Upper lobe of left lung (tissue), 6 donors: ENCODE results near the gene KIRREL3. TPM values are rescaled to one million over a fixed set of nuclear protein-coding genes. Genes with fewer than 3 reads are reported as not detected.

ENCODE experiments used
- ATAC-seq, 2 donors: fragments of 200-7000 bp; cut with Tn5 transposase; one replicate each; pipeline ENCODE4 v1.9.1; 2022; ENCODE audit warnings: mild to moderate bottlenecking in 2 of 2, moderate library complexity in 2 of 2; ENCODE audit not compliant: low FRiP score in 2 of 2
- DNase-seq, 2 donors: peaks; one replicate each; pipeline ENCODE4 v3.0.0-alpha.2; 2019 to 2020
- H3K27ac ChIP-seq, 4 donors: fragments of 200-600 bp; sonication (generic); one replicate each; pipeline ENCODE4 v1.5.1; 2016 to 2019
- H3K27me3 ChIP-seq, 4 donors: fragments of 200-600 bp; sonication (generic); one replicate each; pipeline ENCODE4 v1.5.1; 2017 to 2019
- H3K36me3 ChIP-seq, 4 donors: fragments of 200-600 bp; sonication (generic); one replicate each; pipeline ENCODE4 v1.5.1; 2016 to 2019
- H3K4me1 ChIP-seq, 4 donors: fragments of 200-600 bp; sonication (generic); one replicate each; pipeline ENCODE4 v1.5.1; 2018 to 2019
- H3K4me3 ChIP-seq, 4 donors: fragments of 200-600 bp; sonication (generic); one replicate each; pipeline ENCODE4 v1.5.1; 2017 to 2019; ENCODE audit warnings: mild to moderate bottlenecking in 2 of 4, moderate library complexity in 1 of 4
- H3K9me3 ChIP-seq, 4 donors: fragments of 200-600 bp; sonication (generic); one replicate each; pipeline ENCODE4 v1.5.1; 2018 to 2019
- CTCF ChIP-seq, 6 experiments: fragments of 450-650 bp in 4 of 6; fragments of 200-600 bp in 2 of 6; sonication (generic) in 2 of 6; IDR thresholded peaks; one replicate each; pipeline ENCODE4 v1.5.1; 2016 to 2019; ENCODE audit warnings: antibody characterized with exemption in 6 of 6
- EP300 ChIP-seq, 4 donors: sonication (generic); formaldehyde crosslinking; IDR thresholded peaks; one replicate each; pipeline ENCODE4 v1.5.1; 2017; ENCODE audit warnings: antibody characterized with exemption in 4 of 4, control low read depth in 2 of 4
- POLR2A ChIP-seq, 4 donors: fragments of 450-650 bp; IDR thresholded peaks; one replicate each; pipeline ENCODE4 v1.5.1; 2016 to 2017; ENCODE audit warnings: antibody characterized with exemption in 4 of 4, mild to moderate bottlenecking in 2 of 4
- POLR2AphosphoS5 ChIP-seq, 2 donors: sonication (generic); formaldehyde crosslinking; IDR thresholded peaks; one replicate each; pipeline ENCODE4 v1.5.1; 2017; ENCODE audit warnings: antibody characterized with exemption in 2 of 2
- WGBS, 2 donors: methylation state at CpG; one replicate each; pipeline ENCODE4 v1.1.5; 2017 to 2018; 5-methylcytosine and 5-hydroxymethylcytosine counted together
- total RNA-seq, 6 donors: library from RNA; depleted of rRNA in 4 of 6; stranded (reverse); fragments of >200 nt in 4 of 6; gene quantifications; one replicate each; pipeline versions ENCODE4 v1.1.0 to v1.2.1, GENCODE V29; 2016 to 2021
- donor health status: DM: no; HTN: no; CAD: no; lungs with moderate emphysema.
- donor health status: DM: no; HTN: yes; CAD: no; lungs with severe emphysema.

Gene KIRREL3
- total RNA-seq, 6 donors from 2014 or later: 0.22 to 0.24 TPM; not detected in 4

- Histone ChIP-seq H3K9me3 (no peaks in the 10 kb centered on the region), H3K4me1 (no peaks in the 10 kb centered on the region), H3K36me3 (no peaks in the 10 kb centered on the region), H3K27ac (no peak overlapping the region), H3K27me3 (no peaks in the 10 kb centered on the region), H3K4me3 (no peak overlapping the region)
- 91 to 92% methylated on average over 4 of the region's 4 CpGs for WGBS, 2 donors
- ATAC-seq (no peak), DNase-seq (no peak)
- TF ChIP-seq POLR2AphosphoS5 (IDR thresholded peaks at IDR 0.05) (no peak), EP300 (IDR thresholded peaks at IDR 0.05) (no peak), CTCF (IDR thresholded peaks at IDR 0.05) (no peak), POLR2A (IDR thresholded peaks at IDR 0.05) (no peak)
Observed at GRCh38 chr11:126938718-126939117, 61.9 kb downstream of the KIRREL3 start.

- Histone ChIP-seq H3K4me3 (no peak overlapping the region), H3K9me3 (no peaks in the 10 kb centered on the region), H3K36me3 (no peaks in the 10 kb centered on the region), H3K27me3 (no peaks in the 10 kb centered on the region), H3K27ac (peak overlapping the region in 2 of 4 donors; percentile 21 to 23), H3K4me1 (peaks cover 0 to 17% (median 4%) of the 10 kb centered on the region in 4 donors)
- TF ChIP-seq POLR2A (IDR thresholded peaks at IDR 0.05) (no peak), EP300 (IDR thresholded peaks at IDR 0.05) (no peak), POLR2AphosphoS5 (IDR thresholded peaks at IDR 0.05) (no peak), CTCF (IDR thresholded peaks at IDR 0.05) (no peak)
- DNase-seq (no peak), ATAC-seq (peak; percentile 15 to 69)
- WGBS, 2 donors: 58 to 65% methylated on average over 4 of the region's 4 CpGs
Observed at GRCh38 chr11:126930091-126930841, 70.3 kb downstream of the KIRREL3 start.

- H3K36me3 ChIP-seq: no peaks in the 10 kb centered on the region
- DNase-seq: peak in 1 of 2 donors; percentile 32
- no peaks in the 10 kb centered on the region for H3K9me3 ChIP-seq
- WGBS, 2 donors: 57 to 72% methylated on average over 10 of the region's 10 CpGs
- TF ChIP-seq CTCF (IDR thresholded peaks at IDR 0.05): no peak
- peak in 1 of 4 donors; percentile 21 for TF ChIP-seq EP300 (IDR thresholded peaks at IDR 0.05)
- no peak for TF ChIP-seq POLR2A (IDR thresholded peaks at IDR 0.05)
- TF ChIP-seq POLR2AphosphoS5 (IDR thresholded peaks at IDR 0.05): no peak
- H3K4me1 ChIP-seq: peaks cover 0 to 17% (median 4%) of the 10 kb centered on the region in 4 donors
- peak; percentile 85 to 87 for ATAC-seq
- no peak overlapping the region for H3K4me3 ChIP-seq
- H3K27me3 ChIP-seq: no peaks in the 10 kb centered on the region
- peak overlapping the region; percentile 60 to 78 (median 76) for H3K27ac ChIP-seq
Observed at GRCh38 chr11:126929179-126930061, 71.2 kb downstream of the KIRREL3 start.

- no peak overlapping the region for H3K27ac ChIP-seq
- DNase-seq (peak in 1 of 2 donors; percentile 59), ATAC-seq (peak; percentile 25 to 75)
- H3K36me3 ChIP-seq: no peaks in the 10 kb centered on the region
- H3K27me3 ChIP-seq: no peaks in the 10 kb centered on the region
- 41 to 65% methylated on average over 2 of the region's 2 CpGs for WGBS, 2 donors
- peaks cover 0 to 17% (median 4%) of the 10 kb centered on the region in 4 donors for H3K4me1 ChIP-seq
- TF ChIP-seq POLR2A (IDR thresholded peaks at IDR 0.05) (no peak), EP300 (IDR thresholded peaks at IDR 0.05) (peak in 1 of 4 donors; percentile 25), CTCF (IDR thresholded peaks at IDR 0.05) (no peak)
- H3K9me3 ChIP-seq: no peaks in the 10 kb centered on the region
- no peak overlapping the region for H3K4me3 ChIP-seq
Observed at GRCh38 chr11:126927623-126928022, 72.9 kb downstream of the KIRREL3 start.
